Measurements from ENCODE around the gene BFSP2.

The BFSP2 gene

GRCh38 chr3:133400006-133400515 is at the start of gene BFSP2:
BFSP2 (plus strand) TSS chr3:133400056; CDS start chr3:133400084, 28 bp downstream.
- no peak for FAIRE-seq

- FAIRE-seq, result no peak
These were observed 45.1 kb upstream of the BFSP2 start for GRCh38 chr3:133354721-133355120.

DNA sequence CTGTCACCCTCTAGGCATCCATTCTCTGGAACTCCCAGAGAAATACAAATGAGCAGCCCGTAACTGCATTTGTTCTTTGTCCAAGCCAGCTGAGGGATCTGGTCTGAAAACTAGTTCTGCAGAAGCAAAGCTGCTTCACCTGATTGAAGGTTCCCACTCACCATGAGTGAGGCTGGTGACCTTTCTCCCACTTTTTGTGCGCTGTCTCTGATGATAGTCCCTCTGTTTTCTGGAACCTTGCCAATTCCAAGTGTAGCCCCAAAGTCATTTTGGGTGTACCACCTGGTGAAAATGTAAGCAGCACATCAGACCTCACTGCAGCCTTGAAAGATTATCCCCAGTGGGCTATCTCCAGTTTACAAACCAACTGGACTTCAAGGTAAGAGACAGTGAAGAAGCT is 39.4 kb upstream of the BFSP2 start:
- no peak for FAIRE-seq

- no peak for FAIRE-seq
These were observed 38.8 kb upstream of the BFSP2 start for GRCh38 chr3:133361011-133361410.

GRCh38 chr3:133361435-133361834 is 38.4 kb upstream of the BFSP2 start:
- FAIRE-seq, result no peak

DNA sequence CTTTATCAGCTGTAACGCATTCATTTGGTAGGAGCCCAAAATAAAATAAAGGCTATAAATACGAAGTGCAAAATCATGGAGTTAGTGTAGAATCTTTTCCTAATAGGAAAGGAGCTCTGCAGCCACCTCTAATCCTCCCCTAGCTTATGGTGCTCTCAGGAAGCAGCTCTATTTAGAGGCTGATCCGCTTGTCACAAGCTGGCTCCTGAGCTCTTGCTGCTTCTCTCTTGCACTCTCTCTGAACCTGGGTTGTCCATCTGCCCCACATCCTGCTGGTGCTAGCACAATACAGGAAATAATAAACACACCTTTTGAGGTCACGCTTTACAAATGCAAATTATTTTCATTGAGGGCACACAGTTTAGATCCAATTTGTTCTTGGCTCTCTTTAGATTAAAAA is 37.3 kb upstream of the BFSP2 start:
- FAIRE-seq, result no peak

DNA sequence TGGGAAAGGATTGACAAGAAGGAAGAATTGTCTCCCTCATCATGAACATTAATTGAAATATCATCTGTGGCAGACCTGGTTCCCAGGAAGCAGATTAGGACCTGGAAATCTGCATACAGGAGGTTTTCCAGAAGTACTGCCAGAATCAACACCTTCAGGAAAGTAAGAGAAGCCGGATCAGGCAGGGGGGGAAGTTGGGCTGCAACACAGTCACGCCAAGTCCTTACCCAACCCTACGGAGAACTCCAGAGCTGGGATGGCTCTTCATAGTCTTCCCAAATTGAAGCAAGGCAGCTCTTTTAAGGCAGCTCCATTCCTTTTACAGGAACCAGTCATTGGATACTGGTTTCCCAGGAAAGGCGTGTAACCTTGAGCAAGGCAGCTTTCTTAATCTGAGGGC is 35.2 kb upstream of the BFSP2 start:
- no peak for FAIRE-seq

- no peak for FAIRE-seq
These were observed 32.9 kb upstream of the BFSP2 start for GRCh38 chr3:133366921-133367320.

DNA sequence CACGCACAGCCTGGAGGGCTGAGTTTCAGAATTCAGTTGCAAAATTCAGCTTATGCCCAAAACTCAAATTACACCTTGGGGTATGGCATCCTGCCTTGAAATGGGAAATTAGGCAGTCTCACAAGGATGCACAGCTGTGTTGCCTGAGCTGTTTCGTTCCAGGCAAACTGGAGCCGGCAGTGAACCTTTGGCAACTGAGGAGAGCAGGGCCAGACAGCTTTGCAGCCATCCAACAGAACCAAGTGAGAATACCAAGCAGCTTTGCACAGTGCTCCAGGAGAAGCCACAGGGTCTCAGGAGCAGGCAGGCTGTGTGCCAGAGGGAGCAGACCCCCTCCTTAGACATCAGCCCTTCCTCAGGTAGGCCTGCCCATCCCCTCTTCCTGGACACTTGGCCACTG is 32.5 kb upstream of the BFSP2 start:
- no peak for FAIRE-seq

GRCh38 chr3:133367956-133368355 is 31.9 kb upstream of the BFSP2 start:
- FAIRE-seq, result no peak

DNA sequence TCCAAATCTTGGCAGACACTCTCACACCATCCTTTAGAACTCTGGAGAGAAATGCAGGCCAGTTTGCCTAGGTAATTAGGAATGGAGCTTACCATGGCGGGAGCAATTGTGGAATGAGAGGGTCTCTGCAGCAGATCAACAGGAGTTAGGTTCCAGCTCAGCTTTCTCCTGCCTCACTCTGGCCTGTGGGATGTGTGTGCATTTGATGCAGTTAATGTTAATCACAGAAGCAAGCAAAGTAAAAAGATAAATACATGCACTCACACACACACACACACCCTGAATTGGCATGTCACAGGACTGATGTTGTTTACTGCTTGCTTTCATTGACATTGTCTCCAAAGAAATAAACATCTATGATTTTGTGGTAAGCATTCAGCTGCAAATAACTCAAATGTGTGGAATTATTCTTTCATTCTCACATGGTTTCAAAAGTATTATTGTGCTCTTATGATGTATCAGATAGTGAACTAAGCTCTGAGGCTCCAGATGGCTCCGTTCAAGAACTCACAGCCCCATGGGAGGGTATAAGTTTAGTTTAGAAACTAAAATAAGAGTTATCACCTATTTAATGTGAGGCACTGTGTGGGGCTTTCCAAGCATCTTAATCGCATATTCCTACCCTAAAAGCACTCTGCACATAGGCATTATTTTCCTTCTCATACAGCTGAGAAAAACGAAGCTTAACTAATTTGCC is 31.3 kb upstream of the BFSP2 start:
- FAIRE-seq, result no peak

DNA sequence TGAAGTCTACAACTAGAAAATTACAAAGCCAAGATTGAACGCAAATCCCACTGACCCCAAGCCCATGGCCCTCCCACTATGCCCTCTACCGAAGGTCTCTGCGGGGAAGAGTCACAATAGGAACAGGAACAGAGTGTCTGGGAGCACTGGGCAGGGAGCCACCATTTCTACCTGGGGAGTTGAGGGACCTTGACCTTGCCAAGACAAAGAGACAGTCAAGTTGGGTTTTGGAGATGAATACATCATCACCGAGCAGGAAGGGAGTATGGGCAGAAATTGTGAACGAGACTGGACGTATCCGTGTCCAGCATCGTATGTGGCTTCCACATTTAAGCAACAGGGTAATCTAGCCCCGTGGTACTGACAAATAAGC is 30.8 kb upstream of the BFSP2 start:
- FAIRE-seq, result no peak

- no peak for FAIRE-seq
These were observed 28.7 kb upstream of the BFSP2 start for GRCh38 chr3:133371181-133371580.

DNA sequence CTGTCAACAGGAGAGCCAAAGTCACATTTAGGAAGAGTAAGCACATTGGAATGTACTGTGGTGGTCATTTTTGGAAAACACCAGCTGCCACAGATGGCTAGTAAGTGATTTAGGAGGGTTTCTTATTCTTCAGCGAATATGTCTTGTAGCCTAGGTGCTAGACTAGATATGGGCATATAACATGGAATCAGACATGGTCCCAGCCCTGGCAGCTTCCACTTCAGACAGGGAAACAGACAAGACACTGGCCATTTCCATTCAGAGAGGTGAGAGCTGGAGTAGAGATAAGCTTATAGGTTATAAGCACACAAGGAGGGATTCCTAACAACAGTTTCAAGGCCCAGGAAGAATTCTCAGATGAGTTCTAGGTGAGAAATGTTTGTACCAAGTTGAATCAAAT is 28.2 kb upstream of the BFSP2 start:
- no peak for FAIRE-seq

GRCh38 chr3:133374708-133375402 is 25.0 kb upstream of the BFSP2 start:
- FAIRE-seq, result no peak

DNA sequence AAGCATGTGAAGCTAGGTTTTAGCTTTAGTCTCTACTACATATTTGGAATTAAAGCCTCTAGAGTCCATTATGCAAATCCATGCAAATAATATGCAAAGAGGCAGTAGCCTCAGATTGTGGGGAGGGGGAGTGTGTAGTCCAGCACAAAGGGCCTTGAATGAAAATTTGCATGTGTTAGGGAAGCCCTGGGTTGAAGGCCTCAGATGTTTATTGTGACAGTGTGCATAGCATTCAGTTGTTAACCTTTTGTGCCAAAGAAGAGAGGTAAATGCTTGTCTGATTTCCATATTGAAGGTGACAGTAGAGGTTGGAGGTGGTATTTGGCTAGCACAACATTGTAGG is 24.5 kb upstream of the BFSP2 start:
- no peak for FAIRE-seq

GRCh38 chr3:133376810-133377209 is 23.0 kb upstream of the BFSP2 start:
- no peak for FAIRE-seq

DNA sequence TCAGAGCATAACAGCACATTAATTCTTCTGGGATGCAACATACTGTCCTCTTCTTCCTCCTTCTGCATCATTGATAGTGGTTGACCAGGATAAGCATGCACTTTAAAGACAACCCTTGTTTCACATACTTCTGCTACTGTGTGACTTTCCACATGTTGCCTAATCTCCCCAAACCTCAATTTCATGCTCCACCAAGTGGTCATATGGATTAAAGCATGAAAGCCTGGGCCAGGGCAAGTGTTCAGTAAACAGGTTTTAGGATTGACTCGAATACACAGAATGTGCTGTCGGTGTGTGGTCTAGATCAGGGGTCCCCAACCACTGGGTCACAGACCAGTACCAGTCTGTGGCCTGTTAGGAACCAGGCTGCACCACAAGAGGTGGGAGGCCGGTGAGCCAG is 22.5 kb upstream of the BFSP2 start:
- FAIRE-seq, result no peak

DNA sequence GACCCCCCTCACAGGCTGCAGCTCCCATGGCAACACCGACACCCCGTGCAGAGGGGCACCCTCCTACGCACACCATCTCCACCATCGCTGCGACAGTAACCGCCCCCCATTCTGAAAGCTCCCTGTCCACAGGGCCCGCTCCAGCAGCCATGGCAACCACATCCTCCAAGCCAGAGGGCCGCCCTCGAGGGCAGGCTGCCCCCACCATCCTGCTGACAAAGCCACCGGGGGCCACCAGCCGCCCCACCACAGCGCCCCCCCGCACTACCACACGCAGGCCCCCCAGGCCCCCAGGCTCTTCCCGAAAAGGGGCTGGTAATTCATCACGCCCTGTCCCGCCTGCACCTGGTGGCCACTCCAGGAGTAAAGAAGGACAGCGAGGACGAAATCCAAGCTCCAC is 19.9 kb upstream of the BFSP2 start:
- no peak for FAIRE-seq

- FAIRE-seq, result no peak
These were observed 19.2 kb upstream of the BFSP2 start for GRCh38 chr3:133380481-133381225.

GRCh38 chr3:133381346-133382109 is 18.3 kb upstream of the BFSP2 start:
- no peak for FAIRE-seq

- FAIRE-seq, result no peak
These were observed 16.7 kb upstream of the BFSP2 start for GRCh38 chr3:133383175-133383574.

- FAIRE-seq, result no peak
These were observed 16.1 kb upstream of the BFSP2 start for GRCh38 chr3:133383741-133384140.
